DND-41 (cell line): ENCODE results near the gene SPDEF.

ENCODE experiments used
- ATAC-seq: fragments of 200-7000 bp; cut with Tn5 transposase; 3 replicates; pipeline ENCODE4 v1.9.1; 2021; ENCODE audit warnings: low read depth; ENCODE audit not compliant: insufficient read depth
- DNase-seq: peaks from one replicate; pipeline ENCODE4 v3.0.0-alpha.2; 2020
- H2AFZ ChIP-seq: 2 replicates; pipeline ENCODE4 v1.6.0; 2012; ENCODE audit warnings: low read depth, low read length
- H3K27ac ChIP-seq: 2 replicates; pipeline ENCODE4 v1.5.1; 2012; ENCODE audit warnings: low read length, inconsistent platforms
- H3K27me3 ChIP-seq: fragments of 200-600 bp; sonication (generic); 2 replicates; pipeline ENCODE4 v1.6.0; 2012; ENCODE audit warnings: low read length, mild to moderate bottlenecking, inconsistent platforms; ENCODE audit not compliant: insufficient read depth, poor library complexity
- H3K36me3 ChIP-seq: 2 replicates; pipeline ENCODE4 v1.5.1; 2012; ENCODE audit warnings: low read length, inconsistent platforms; ENCODE audit not compliant: insufficient read depth
- H3K4me1 ChIP-seq: 2 replicates; pipeline ENCODE4 v1.5.1; 2012; ENCODE audit warnings: mild to moderate bottlenecking, low read length; ENCODE audit not compliant: insufficient read depth
- H3K4me2 ChIP-seq: 2 replicates; pipeline ENCODE4 v1.6.0; 2012; ENCODE audit warnings: mild to moderate bottlenecking, moderate library complexity, low read length, inconsistent platforms; ENCODE audit not compliant: insufficient read depth
- H3K4me3 ChIP-seq, 2 experiments: fragments of 200-600 bp in 1 of 2; shearing (Covaris generic) in 1 of 2; 2 replicates each; pipeline ENCODE4 v1.5.1; 2012 to 2016; ENCODE audit warnings: inconsistent platforms in 2 of 2, low read length in 2 of 2, mild to moderate bottlenecking in 2 of 2, low read depth in 1 of 2, moderate library complexity in 1 of 2
- H3K79me2 ChIP-seq: 2 replicates; pipeline ENCODE4 v1.6.0; 2012; ENCODE audit warnings: low read length, inconsistent platforms; ENCODE audit not compliant: insufficient read depth
- H3K9ac ChIP-seq: 2 replicates; pipeline ENCODE4 v1.6.0; 2012; ENCODE audit warnings: low read depth, mild to moderate bottlenecking, inconsistent platforms, low read length, moderate library complexity
- H3K9me3 ChIP-seq: 2 replicates; pipeline ENCODE4 v1.5.1; 2012; ENCODE audit warnings: low read length, moderate library complexity, mild to moderate bottlenecking, inconsistent platforms; ENCODE audit not compliant: insufficient read depth, severe bottlenecking
- H4K20me1 ChIP-seq: 2 replicates; pipeline ENCODE4 v1.6.0; 2012; ENCODE audit warnings: low read length; ENCODE audit not compliant: insufficient read depth
- EZH2 ChIP-seq: IDR thresholded peaks from 3 replicates; pipeline ENCODE4 v1.6.1; 2012; ENCODE audit warnings: borderline replicate concordance, low read depth, mild to moderate bottlenecking, moderate library complexity, low read length, inconsistent platforms; ENCODE audit not compliant: severe bottlenecking
- TF ChIP-seq, protein P1 (sequence below): IDR thresholded peaks from 2 replicates; pipeline ENCODE4 v1.5.1; 2012; ENCODE audit warnings: borderline replicate concordance, low read length, moderate library complexity, mild to moderate bottlenecking; ENCODE audit not compliant: poor library complexity, severe bottlenecking; ENCODE audit errors: extremely low read depth

The SPDEF gene

DNA sequence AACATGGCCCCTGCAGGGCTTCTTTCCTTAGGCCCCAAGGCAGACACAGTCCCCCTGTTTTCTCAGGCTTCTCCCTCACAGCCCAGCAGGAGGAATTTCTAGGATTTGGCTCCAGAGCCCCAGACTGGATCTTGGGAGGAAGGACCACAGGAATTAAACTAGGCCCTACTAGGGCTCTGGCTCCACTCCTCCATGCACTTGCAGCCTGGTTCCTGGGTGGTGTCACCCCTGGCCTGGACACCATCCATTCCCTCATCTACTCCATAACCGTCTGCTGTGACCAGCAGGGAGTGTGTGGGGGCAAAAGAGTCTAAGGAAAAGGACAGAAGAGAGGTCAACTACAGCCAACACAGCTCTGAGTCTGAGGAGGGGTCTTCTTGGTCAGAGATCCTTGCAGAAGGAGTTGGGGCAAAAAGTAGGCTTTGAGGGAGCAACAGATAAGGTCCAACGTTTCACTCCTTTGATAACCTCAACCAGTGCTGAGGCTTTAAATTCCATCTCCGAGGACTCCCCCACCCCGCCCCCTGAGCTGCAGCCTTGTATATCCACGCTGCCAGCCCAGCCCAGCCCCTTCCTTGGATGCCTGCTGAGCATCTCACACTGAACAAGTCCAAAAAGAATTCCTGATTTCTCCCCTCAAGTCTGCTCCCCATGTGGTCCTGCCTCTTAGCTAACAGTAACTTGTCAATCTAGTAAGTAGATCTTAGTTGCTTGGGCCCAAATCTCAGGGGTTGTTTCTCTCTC is 27.9 kb upstream of the SPDEF start:
- Histone ChIP-seq H3K79me2 (no peaks in the 10 kb centered on the region), H3K9ac (no peak overlapping the region), H4K20me1 (peaks cover 29% of the 10 kb centered on the region), H3K4me3 (no peak overlapping the region), H2AFZ (no peak overlapping the region), H3K9me3 (no peaks in the 10 kb centered on the region), H3K27ac (no peak overlapping the region), H3K4me2 (no peak overlapping the region), H3K4me1 (no peaks in the 10 kb centered on the region), H3K27me3 (no peaks in the 10 kb centered on the region), H3K36me3 (peaks cover 25% of the 10 kb centered on the region)
- ATAC-seq = no peak
- no peak for DNase-seq
- no peak for TF ChIP-seq EZH2
- TF ChIP-seq, protein P1, sequence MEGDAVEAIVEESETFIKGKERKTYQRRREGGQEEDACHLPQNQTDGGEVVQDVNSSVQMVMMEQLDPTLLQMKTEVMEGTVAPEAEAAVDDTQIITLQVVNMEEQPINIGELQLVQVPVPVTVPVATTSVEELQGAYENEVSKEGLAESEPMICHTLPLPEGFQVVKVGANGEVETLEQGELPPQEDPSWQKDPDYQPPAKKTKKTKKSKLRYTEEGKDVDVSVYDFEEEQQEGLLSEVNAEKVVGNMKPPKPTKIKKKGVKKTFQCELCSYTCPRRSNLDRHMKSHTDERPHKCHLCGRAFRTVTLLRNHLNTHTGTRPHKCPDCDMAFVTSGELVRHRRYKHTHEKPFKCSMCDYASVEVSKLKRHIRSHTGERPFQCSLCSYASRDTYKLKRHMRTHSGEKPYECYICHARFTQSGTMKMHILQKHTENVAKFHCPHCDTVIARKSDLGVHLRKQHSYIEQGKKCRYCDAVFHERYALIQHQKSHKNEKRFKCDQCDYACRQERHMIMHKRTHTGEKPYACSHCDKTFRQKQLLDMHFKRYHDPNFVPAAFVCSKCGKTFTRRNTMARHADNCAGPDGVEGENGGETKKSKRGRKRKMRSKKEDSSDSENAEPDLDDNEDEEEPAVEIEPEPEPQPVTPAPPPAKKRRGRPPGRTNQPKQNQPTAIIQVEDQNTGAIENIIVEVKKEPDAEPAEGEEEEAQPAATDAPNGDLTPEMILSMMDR = no peak

DNA sequence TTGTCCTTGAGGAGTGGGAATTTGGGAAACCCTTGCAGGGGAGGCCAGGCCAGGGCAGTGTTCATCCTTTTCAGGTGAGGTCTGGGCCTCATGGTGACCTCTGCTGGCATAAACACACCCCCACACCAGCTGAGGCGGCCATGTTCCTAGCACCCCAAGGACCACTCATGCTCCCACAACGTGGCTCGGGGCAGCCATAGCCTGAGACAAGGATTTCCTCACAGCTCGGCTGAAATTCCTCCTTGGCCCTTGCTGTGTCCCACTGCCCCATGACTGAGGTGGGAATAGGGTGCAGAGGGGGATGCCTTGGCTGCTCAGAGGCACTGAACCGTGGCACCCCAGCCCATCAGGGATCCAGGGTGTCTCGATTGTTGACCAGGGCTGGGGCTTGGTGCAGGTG is 27.3 kb upstream of the SPDEF start:
- Histone ChIP-seq H3K4me1 (no peaks in the 10 kb centered on the region), H2AFZ (no peak overlapping the region), H3K79me2 (no peaks in the 10 kb centered on the region), H3K36me3 (peaks cover 20% of the 10 kb centered on the region), H3K9ac (no peak overlapping the region), H3K4me2 (no peak overlapping the region), H3K9me3 (no peaks in the 10 kb centered on the region), H3K4me3 (no peak overlapping the region), H3K27me3 (no peaks in the 10 kb centered on the region), H4K20me1 (peaks cover 29% of the 10 kb centered on the region), H3K27ac (no peak overlapping the region)
- DNase-seq (no peak), ATAC-seq (no peak)
- TF ChIP-seq, protein P1 = no peak
- TF ChIP-seq EZH2 = no peak

DNA sequence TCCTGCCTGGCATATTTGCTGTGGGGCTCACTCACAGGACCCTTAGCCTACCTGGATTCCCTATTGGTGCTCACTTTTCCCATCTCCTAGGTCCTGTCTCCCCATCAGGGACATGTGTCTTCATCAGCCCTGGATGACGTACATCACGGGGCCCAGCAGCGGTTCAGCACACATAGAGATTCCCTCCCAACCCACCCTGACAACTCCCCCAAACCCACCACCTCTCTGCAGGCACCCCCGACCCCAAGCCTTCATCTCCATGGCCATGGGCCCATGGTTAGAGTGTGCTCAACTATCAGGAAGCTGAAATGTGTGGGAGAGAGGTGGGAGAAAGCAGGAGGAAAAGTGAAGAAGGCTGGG is 25.4 kb upstream of the SPDEF start:
- Histone ChIP-seq H3K79me2 (no peaks in the 10 kb centered on the region), H2AFZ (no peak overlapping the region), H4K20me1 (peaks cover 22% of the 10 kb centered on the region), H3K9ac (no peak overlapping the region), H3K36me3 (peaks cover 6% of the 10 kb centered on the region), H3K4me3 (no peak overlapping the region), H3K4me2 (no peak overlapping the region), H3K27me3 (no peaks in the 10 kb centered on the region), H3K27ac (no peak overlapping the region), H3K4me1 (no peaks in the 10 kb centered on the region), H3K9me3 (no peaks in the 10 kb centered on the region)
- no peak for DNase-seq
- no peak for TF ChIP-seq EZH2
- TF ChIP-seq, protein P1 = no peak
- no peak for ATAC-seq
